SH-SY5Y (cell line): Measurements from ENCODE around the gene GRWD1.

Experiments
- GATA2 ChIP-seq: IDR thresholded peaks from 2 replicates; pipeline ENCODE4 v1.6.1; 2011; ENCODE audit warnings: mild to moderate bottlenecking, low read depth, low read length
- GATA3 ChIP-seq: IDR thresholded peaks from 2 replicates; pipeline ENCODE4 v1.6.1; 2011; ENCODE audit warnings: low read depth, mild to moderate bottlenecking, low read length, moderate library complexity

DNA sequence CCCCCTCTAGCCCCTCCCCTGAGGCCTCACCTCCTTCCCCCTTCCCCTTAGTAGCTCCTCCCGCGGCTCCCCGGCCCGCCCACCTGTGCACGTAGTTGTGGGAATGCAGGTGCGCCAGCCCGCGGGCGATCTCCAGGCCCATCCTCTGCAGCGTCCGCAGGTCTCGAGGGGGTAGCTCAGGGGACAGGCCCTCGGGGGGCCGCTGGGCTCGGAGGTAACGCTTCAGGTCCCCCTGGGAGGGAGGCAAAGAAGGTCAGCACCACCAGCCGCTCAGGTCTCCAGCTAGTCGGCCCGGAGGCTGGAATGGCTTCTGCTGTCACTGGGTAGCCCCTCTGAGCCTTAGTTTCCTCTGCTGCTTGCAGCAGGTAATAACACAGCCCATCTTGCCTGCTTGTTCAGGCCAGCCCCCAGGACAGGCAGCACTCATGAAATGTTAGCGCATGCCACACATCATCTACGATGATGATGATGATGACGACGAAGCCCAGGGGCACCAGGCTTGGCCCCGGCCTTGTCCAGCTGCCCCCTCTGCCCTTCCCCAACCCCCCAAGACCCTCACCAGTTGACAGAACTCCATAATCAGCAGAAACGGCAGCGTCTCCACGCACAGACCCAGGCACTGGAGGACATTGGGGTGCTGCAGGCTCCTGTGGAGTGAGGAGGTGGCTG lies 56.7 kb downstream of the GRWD1 start:
- TF ChIP-seq GATA3 (no peak), GATA2 (no peak)
